Measurements from ENCODE around the gene CTDP1. TPM values are rescaled to one million over a fixed set of nuclear protein-coding genes. Genes with fewer than 3 reads are reported as not detected.
"Not testable (repeated sequence)": the region's sequence is repeated elsewhere in the genome, so short reads cannot be mapped to it uniquely, and the experiment has no call there.

CTDP1 gene
- polyA plus RNA-seq, 4 donors, result 12.4 to 20.1 (median 16.1) TPM

- Histone ChIP-seq H3K4me3 (ENCODE audit: low read depth in 1 of 3, low read length in 3 of 3) (no peak overlapping the region), H3K36me3 (ENCODE audit: control insufficient read depth in 3 of 3, insufficient read depth in 2 of 3, low read depth in 1 of 3, low read length in 3 of 3) (peaks cover 0 to 43% (median 5%) of the 10 kb centered on the region in 3 donors), H3K27me3 (ENCODE audit: control insufficient read depth in 3 of 3, insufficient read depth in 3 of 3, low read length in 3 of 3) (no peaks in the 10 kb centered on the region), H3K9me3 (ENCODE audit: control insufficient read depth in 2 of 2, insufficient read depth in 1 of 2, low read depth in 1 of 2, low read length in 1 of 2) (peaks cover 0 to 3% of the 10 kb centered on the region in 2 donors), H3K4me1 (ENCODE audit: control insufficient read depth in 3 of 3, insufficient read depth in 2 of 3, low read depth in 1 of 3, low read length in 2 of 3) (no peaks in the 10 kb centered on the region), H3K27ac (ENCODE audit: low read depth in 1 of 3, low read length in 2 of 3) (no peak overlapping the region)
- DNase-seq (no peak), FAIRE-seq (no peak)
- WGBS, 3 donors, result 97 to 98% (median 98%) methylated on average over 35 of the region's 35 CpGs
These were observed 67.7 kb downstream of the CTDP1 start for GRCh38 chr18:79747156-79747845.

GRCh38 chr18:79748321-79749180, 68.9 kb downstream of the CTDP1 start:
- H3K36me3 ChIP-seq (ENCODE audit: control insufficient read depth in 3 of 3, insufficient read depth in 2 of 3, low read depth in 1 of 3, low read length in 3 of 3), result peaks cover 0 to 41% (median 5%) of the 10 kb centered on the region in 3 donors
- no peaks in the 10 kb centered on the region for H3K27me3 ChIP-seq (ENCODE audit: control insufficient read depth in 3 of 3, insufficient read depth in 3 of 3, low read length in 3 of 3)
- WGBS, 3 donors, result 90 to 94% (median 94%) methylated on average over 34 to 36 of the region's 36 CpGs
- no peak for FAIRE-seq
- H3K9me3 ChIP-seq (ENCODE audit: control insufficient read depth in 2 of 2, insufficient read depth in 1 of 2, low read depth in 1 of 2, low read length in 1 of 2), result peaks cover 0 to 3% of the 10 kb centered on the region in 2 donors
- H3K4me1 ChIP-seq (ENCODE audit: control insufficient read depth in 3 of 3, insufficient read depth in 2 of 3, low read depth in 1 of 3, low read length in 2 of 3), result no peaks in the 10 kb centered on the region
- DNase-seq, result no peak
- H3K27ac ChIP-seq (ENCODE audit: low read depth in 1 of 3, low read length in 2 of 3), result no peak overlapping the region
- no peak overlapping the region for H3K4me3 ChIP-seq (ENCODE audit: low read depth in 1 of 3, low read length in 3 of 3)

GRCh38 chr18:79749251-79750191, 69.9 kb downstream of the CTDP1 start:
- no peak overlapping the region for H3K4me3 ChIP-seq (ENCODE audit: low read depth in 1 of 3, low read length in 3 of 3)
- DNase-seq (no peak), FAIRE-seq (no peak)
- H3K27ac ChIP-seq (ENCODE audit: low read depth in 1 of 3, low read length in 2 of 3), result no peak overlapping the region
- H3K27me3 ChIP-seq (ENCODE audit: control insufficient read depth in 3 of 3, insufficient read depth in 3 of 3, low read length in 3 of 3), result no peaks in the 10 kb centered on the region
- 83 to 93% (median 89%) methylated on average over 49 of the region's 49 CpGs for WGBS, 3 donors
- H3K4me1 ChIP-seq (ENCODE audit: control insufficient read depth in 3 of 3, insufficient read depth in 2 of 3, low read depth in 1 of 3, low read length in 2 of 3), result no peaks in the 10 kb centered on the region
- H3K9me3 ChIP-seq (ENCODE audit: control insufficient read depth in 2 of 2, insufficient read depth in 1 of 2, low read depth in 1 of 2, low read length in 1 of 2), result peaks cover 0 to under 1% of the 10 kb centered on the region in 2 donors
- peaks cover 5 to 50% (median 7%) of the 10 kb centered on the region in 3 donors for H3K36me3 ChIP-seq (ENCODE audit: control insufficient read depth in 3 of 3, insufficient read depth in 2 of 3, low read depth in 1 of 3, low read length in 3 of 3)

- Histone ChIP-seq H3K9me3 (ENCODE audit: control insufficient read depth in 2 of 2, insufficient read depth in 1 of 2, low read depth in 1 of 2, low read length in 1 of 2) (no peaks in the 10 kb centered on the region), H3K4me3 (ENCODE audit: low read depth in 1 of 3, low read length in 3 of 3) (no peak overlapping the region), H3K36me3 (ENCODE audit: control insufficient read depth in 3 of 3, insufficient read depth in 2 of 3, low read depth in 1 of 3, low read length in 3 of 3) (peaks cover 9 to 60% (median 15%) of the 10 kb centered on the region in 3 donors), H3K4me1 (ENCODE audit: control insufficient read depth in 3 of 3, insufficient read depth in 2 of 3, low read depth in 1 of 3, low read length in 2 of 3) (no peaks in the 10 kb centered on the region), H3K27me3 (ENCODE audit: control insufficient read depth in 3 of 3, insufficient read depth in 3 of 3, low read length in 3 of 3) (no peaks in the 10 kb centered on the region), H3K27ac (ENCODE audit: low read depth in 1 of 3, low read length in 2 of 3) (peak overlapping the region in 1 of 3 donors; percentile 70)
- peak in 1 of 2 donors; percentile 97 for DNase-seq
- FAIRE-seq, result no peak
- WGBS, 3 donors, result 26 to 76% (median 56%) methylated on average over 10 to 13 of the region's 13 CpGs
These were observed 71.5 kb downstream of the CTDP1 start for GRCh38 chr18:79750980-79751571.

GRCh38 chr18:79751918-79752578, 72.4 kb downstream of the CTDP1 start:
- FAIRE-seq; H3K27me3 ChIP-seq (ENCODE audit: control insufficient read depth in 3 of 3, insufficient read depth in 3 of 3, low read length in 3 of 3); H3K9me3 ChIP-seq (ENCODE audit: control insufficient read depth in 2 of 2, insufficient read depth in 1 of 2, low read depth in 1 of 2, low read length in 1 of 2); H3K4me1 ChIP-seq (ENCODE audit: control insufficient read depth in 3 of 3, insufficient read depth in 2 of 3, low read depth in 1 of 3, low read length in 2 of 3); H3K4me3 ChIP-seq (ENCODE audit: low read depth in 1 of 3, low read length in 3 of 3): not testable (repeated sequence)
- peak overlapping the region in 1 of 3 donors; percentile 70 for H3K27ac ChIP-seq (ENCODE audit: low read depth in 1 of 3, low read length in 2 of 3)
- peak in 1 of 2 donors; percentile 91 for DNase-seq
- WGBS, 3 donors, result 46 to 94% (median 75%) methylated on average over 15 to 18 of the region's 20 CpGs
- peaks cover 9 to 56% (median 17%) of the 10 kb centered on the region in 3 donors for H3K36me3 ChIP-seq (ENCODE audit: control insufficient read depth in 3 of 3, insufficient read depth in 2 of 3, low read depth in 1 of 3, low read length in 3 of 3)

GRCh38 chr18:79752946-79753345, 73.3 kb downstream of the CTDP1 start:
- 49 to 82% (median 76%) methylated on average over 5 to 6 of the region's 8 CpGs for WGBS, 3 donors
- not testable (repeated sequence) for H3K9me3 ChIP-seq (ENCODE audit: control insufficient read depth in 2 of 2, insufficient read depth in 1 of 2, low read depth in 1 of 2, low read length in 1 of 2); H3K4me3 ChIP-seq (ENCODE audit: low read depth in 1 of 3, low read length in 3 of 3); H3K4me1 ChIP-seq (ENCODE audit: control insufficient read depth in 3 of 3, insufficient read depth in 2 of 3, low read depth in 1 of 3, low read length in 2 of 3); H3K27me3 ChIP-seq (ENCODE audit: control insufficient read depth in 3 of 3, insufficient read depth in 3 of 3, low read length in 3 of 3); FAIRE-seq; H3K27ac ChIP-seq (ENCODE audit: low read depth in 1 of 3, low read length in 2 of 3); DNase-seq
- H3K36me3 ChIP-seq (ENCODE audit: control insufficient read depth in 3 of 3, insufficient read depth in 2 of 3, low read depth in 1 of 3, low read length in 3 of 3), result peaks cover 9 to 49% (median 13%) of the 10 kb centered on the region in 3 donors

GRCh38 chr18:79753391-79753851, 73.8 kb downstream of the CTDP1 start:
- WGBS, 3 donors, result 87 to 93% (median 93%) methylated on average over 27 of the region's 27 CpGs
- Histone ChIP-seq H3K36me3 (ENCODE audit: control insufficient read depth in 3 of 3, insufficient read depth in 2 of 3, low read depth in 1 of 3, low read length in 3 of 3) (peaks cover 9 to 45% (median 13%) of the 10 kb centered on the region in 3 donors), H3K27ac (ENCODE audit: low read depth in 1 of 3, low read length in 2 of 3) (no peak overlapping the region), H3K9me3 (ENCODE audit: control insufficient read depth in 2 of 2, insufficient read depth in 1 of 2, low read depth in 1 of 2, low read length in 1 of 2) (no peaks in the 10 kb centered on the region), H3K4me3 (ENCODE audit: low read depth in 1 of 3, low read length in 3 of 3) (no peak overlapping the region), H3K4me1 (ENCODE audit: control insufficient read depth in 3 of 3, insufficient read depth in 2 of 3, low read depth in 1 of 3, low read length in 2 of 3) (no peaks in the 10 kb centered on the region), H3K27me3 (ENCODE audit: control insufficient read depth in 3 of 3, insufficient read depth in 3 of 3, low read length in 3 of 3) (no peaks in the 10 kb centered on the region)
- DNase-seq (no peak), FAIRE-seq (no peak)
